SH-SY5Y (cell line): ENCODE data around the gene SPPL2B.

ENCODE experiments used
- GATA2 ChIP-seq: IDR thresholded peaks from 2 replicates; pipeline ENCODE4 v1.6.1; 2011; ENCODE audit warnings: mild to moderate bottlenecking, low read depth, low read length
- GATA3 ChIP-seq: IDR thresholded peaks from 2 replicates; pipeline ENCODE4 v1.6.1; 2011; ENCODE audit warnings: low read depth, mild to moderate bottlenecking, low read length, moderate library complexity

The SPPL2B gene

GRCh38 chr19:2376784-2377519, 48.5 kb downstream of the SPPL2B start:
- TF ChIP-seq GATA3 (no peak), GATA2 (no peak)

DNA sequence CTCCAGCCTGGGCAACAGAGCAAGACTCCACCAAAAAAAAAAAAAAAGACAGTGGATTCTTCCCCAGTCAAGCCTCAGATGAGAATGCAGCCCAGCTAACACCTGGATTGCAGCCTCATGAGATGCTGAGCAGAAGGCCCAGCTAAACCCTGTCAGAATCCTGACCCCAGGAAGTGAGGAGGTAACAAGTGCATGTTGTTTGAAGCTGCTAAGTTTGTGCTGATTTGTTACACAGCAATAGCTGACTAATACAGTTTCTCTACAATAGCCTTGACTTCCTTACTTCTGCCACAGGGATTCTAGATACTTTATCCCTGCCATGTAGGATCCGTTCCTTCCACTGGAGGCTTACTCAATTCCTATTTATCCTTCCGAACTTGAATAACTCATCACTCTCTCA, 52.1 kb downstream of the SPPL2B start:
- TF ChIP-seq GATA3, result no peak
- no peak for TF ChIP-seq GATA2

DNA sequence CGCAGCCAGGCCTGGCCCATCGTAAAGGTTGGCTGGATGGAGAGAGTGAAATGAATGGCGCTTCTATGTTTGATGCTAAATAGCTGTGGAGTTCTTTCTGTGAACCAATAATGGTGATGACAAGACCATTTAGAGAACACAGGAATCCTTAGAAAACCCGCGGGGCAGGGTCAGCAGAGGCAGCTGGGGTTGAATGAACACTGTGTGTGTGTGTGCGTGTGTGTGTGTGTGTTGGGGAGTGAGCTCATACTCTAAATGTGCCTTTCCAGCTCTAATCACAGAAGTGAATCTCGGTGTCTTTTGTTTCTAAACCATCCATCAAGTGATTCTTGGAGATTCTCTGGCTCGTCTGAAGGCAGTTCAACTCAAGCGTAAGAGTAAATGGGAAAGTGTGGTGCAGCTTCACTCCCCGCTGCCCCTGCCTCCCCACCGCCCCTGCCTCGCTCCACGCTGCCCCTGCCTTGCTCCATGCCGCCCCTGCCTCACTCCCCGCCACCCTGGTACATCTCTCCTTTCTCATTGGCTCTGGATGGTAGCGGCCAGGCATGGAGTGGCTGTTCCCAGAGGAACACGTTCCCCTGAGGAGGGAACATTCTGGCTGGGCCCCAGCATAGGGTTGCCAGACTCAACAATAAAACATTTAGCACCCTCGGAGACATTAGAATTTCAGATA, 52.8 kb downstream of the SPPL2B start:
- no peak for TF ChIP-seq GATA3
- no peak for TF ChIP-seq GATA2

DNA sequence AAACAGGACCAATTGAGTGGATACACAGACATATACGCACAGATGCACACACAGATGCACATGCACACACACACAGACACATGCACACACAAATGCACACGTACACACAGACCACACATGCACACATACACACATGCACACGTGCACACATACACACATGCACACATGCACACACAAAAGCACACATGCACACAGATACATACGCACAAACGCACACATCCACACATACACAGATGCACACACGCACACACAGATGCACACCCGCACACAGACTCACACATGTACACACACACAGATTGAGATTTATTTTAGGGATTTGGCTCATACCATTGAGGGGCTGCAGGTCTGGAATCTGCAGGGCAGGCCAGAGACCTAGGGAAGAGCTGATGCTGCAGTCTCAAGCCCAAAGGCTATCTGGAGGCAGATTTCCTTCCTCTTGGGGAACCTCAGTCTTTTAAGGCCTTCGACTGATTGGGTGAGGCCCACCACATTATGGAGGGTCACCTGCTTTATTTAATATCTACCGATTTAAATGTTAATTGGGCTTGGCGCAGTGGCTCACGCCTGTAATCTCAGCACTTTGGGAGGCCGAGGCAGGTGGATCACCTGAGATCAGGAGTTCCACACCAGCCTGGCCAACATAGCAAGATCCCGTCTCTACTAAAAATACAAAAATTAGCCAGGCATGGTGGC, 54.2 kb downstream of the SPPL2B start:
- TF ChIP-seq GATA2 (no peak), GATA3 (no peak)

GRCh38 chr19:2385053-2385721, 56.7 kb downstream of the SPPL2B start:
- TF ChIP-seq GATA2, result no peak
- TF ChIP-seq GATA3, result no peak

DNA sequence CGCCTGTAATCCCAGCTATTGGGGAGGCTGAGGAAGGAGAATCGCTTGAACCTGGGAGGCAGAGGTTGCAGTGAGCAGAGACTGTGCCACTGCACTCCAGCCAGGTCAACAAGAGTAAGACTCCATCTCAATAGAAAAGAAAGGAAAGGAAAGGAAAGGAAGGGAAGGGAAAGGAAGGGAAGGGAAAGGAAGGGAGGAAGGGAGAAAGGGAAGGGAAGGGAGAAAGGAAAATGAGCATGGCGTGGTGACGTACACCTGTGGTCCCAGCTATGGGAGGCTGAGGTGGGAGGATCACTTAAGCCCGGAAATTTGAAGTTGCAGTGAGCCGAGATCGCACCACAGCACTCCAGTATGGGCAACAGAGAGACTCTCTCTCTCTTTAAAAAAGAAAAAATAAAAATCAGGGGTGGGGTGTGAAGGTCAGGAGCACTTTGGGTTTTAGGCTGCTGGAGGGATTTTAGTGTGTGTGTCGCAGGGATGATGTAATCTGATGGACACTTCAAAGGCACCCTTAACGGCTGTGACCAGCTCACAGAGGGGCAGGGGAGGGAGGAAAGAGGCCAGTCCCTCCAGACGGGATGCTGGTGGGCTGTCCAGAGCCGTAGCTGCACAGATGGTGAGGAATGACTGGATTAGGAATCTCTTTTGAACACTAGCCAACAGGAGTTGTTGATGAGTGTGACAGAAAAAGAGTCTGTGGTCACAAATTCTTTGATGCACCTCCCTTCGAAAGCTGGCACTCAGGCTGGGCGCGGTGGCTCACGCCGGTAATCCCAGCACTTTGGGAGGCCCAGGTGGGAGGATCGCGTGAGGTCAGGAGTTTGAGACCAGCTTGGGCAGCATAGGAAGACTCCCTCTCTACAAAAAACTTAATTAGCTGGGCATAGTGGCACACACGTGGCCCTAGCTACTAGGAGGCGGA, 59.1 kb downstream of the SPPL2B start:
- TF ChIP-seq GATA2, result no peak
- TF ChIP-seq GATA3, result no peak

DNA sequence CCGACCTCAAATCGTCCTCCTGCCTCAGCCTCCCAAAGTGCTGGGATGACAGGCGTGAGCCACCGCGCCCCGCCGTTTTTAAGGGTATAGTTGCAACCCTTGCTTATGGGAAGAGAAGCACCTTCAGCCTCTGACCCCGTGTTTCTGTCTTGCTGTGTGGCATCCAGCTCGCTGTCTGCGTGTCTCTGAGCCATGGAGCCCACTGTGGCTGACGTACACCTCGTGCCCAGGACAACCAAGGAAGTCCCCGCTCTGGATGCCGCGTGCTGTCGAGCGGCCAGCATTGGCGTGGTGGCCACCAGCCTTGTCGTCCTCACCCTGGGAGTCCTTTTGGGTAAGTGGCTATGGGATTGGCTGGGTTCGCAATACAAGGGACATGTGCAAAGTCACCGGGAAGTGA, 61.1 kb downstream of the SPPL2B start:
- TF ChIP-seq GATA2 (no peak), GATA3 (no peak)

DNA sequence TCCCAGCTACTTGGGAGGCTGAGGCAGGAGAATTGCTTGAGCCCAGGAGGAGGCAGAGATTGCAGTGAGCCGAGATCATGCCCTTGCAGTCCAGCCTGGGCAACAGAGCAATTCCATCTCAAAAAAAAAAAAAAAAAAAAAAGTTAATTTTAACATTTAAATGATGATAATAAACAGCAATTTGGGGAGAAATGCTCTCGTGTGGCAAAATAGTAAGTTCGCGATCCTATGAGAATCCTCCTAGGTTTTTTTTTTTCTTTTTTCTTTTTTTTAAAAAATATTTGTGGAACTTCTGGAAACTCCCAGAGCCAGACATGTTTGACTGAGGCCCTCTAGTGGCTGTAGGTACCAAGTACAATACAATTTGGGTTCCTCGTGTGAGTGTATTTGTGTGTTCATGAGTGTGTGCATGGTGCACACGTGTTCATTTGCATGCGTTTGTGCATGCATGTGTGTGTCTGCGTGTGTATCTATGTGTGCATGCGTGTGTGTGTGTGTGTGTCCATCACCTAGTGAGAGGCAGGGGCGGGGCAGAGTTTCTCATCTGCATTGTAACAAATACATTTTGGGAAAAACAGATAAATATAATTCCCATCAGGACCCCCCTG, 62.7 kb downstream of the SPPL2B start:
- TF ChIP-seq GATA3, result no peak
- TF ChIP-seq GATA2, result no peak

GRCh38 chr19:2392366-2392765, 63.9 kb downstream of the SPPL2B start:
- TF ChIP-seq GATA2, result no peak
- no peak for TF ChIP-seq GATA3

- TF ChIP-seq GATA3, result no peak
- TF ChIP-seq GATA2, result no peak
Observed at GRCh38 chr19:2394054-2394441, 65.6 kb downstream of the SPPL2B start.

DNA sequence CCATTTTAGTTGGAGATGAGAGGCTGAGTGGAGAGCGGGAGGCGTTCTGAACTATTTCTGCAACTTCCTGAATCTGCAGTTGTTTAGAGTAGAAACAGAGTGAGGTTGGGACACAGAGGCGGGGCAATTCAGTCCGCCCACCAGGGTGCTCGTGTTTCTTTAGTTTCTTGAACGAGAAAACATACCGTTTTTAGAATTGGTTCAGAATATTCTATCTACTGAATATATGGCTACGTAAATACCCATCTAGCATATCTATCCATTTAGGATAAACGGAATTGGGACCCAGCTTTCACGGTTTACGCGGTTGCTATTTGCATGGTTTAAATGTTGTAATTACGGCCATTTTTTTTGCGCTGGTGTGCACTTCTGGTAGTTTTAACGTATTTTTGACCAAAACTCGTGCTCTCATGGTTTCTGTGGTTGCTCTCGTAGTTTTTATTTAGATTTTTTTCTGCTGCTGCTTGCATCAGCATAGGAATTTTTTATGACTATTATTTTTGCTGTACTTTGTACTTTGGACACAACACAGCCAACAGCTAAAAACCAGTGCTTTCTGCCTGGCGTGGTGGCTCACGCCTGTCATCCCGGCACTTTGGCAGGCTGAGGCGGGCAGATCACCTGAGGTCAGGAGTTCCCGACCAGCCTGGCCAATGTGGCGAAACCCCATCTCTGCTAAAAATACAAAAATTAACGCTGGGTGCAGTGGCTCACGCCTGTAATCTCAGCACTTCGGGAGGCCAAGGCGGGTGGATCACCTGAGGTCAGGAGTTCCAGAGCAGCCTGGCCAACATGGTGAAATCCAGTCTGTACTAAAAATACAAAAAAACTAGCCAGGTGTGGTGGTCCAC, 66.2 kb downstream of the SPPL2B start:
- TF ChIP-seq GATA2, result no peak
- no peak for TF ChIP-seq GATA3

DNA sequence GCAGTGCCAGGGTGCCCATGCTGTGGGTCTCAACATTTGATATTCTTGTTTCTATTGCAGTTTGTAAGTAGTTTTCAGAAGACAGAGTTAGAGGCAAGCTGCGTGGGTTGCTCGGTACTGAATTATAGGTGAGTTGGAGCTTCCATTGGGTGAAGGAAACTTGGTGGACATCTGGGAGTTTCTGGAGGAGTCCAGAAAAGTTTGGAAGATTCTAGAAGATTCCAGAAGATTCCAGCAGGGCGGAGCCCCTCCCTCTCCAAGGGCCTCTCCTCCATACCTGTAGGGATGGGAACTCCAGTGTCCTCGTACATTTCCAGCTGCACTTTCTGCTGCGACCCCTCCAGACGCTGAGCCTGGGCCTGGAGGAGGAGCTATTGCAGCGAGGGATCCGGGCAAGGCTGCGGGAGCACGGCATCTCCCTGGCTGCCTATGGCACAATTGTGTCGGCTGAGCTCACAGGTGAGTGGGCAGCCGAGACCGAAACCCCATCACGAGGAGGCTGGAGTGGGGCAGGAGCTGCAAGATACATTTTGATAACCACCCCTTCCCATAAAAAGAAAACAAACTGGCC, 70.3 kb downstream of the SPPL2B start:
- TF ChIP-seq GATA2 (no peak), GATA3 (no peak)

DNA sequence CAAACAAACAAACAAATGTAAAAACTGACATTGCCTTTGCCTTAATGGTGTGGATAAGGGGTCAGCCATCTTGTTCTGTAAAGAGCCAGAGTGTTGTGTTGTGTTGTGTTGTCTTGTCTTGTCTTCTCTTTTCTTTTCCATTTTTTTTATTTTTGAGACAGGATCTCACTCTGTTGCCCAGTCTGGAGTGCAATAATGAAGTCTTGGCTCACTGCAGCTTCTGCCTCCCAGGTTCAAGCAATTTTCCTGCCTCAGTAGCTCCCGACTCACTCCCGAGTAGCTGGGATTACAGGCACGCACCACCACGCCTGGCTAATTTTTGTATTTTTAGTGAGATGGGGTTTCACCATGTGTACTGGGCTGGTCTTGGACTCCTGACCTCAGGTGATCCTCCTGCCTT, 71.1 kb downstream of the SPPL2B start:
- TF ChIP-seq GATA2, result no peak
